Stimulated activated CD8-positive, alpha-beta memory T cell treated with anti-CD3 and anti-CD28 coated beads, Interleukin-7, amount 100 ng/mL, for 48 hours (primary cell): Measurements from ENCODE around the gene ATP6V1G2.
"Not testable (repeated sequence)": the region's sequence is repeated elsewhere in the genome, so short reads cannot be mapped to it uniquely, and the experiment has no call there.

Experiments used
- DNase-seq, 2 donors: peaks; one replicate each; pipeline ENCODE4 v3.0.0-alpha.2; 2020; ENCODE audit warnings: low read depth in 1 of 2; ENCODE audit errors: extremely low read depth in 1 of 2

Gene ATP6V1G2

DNA sequence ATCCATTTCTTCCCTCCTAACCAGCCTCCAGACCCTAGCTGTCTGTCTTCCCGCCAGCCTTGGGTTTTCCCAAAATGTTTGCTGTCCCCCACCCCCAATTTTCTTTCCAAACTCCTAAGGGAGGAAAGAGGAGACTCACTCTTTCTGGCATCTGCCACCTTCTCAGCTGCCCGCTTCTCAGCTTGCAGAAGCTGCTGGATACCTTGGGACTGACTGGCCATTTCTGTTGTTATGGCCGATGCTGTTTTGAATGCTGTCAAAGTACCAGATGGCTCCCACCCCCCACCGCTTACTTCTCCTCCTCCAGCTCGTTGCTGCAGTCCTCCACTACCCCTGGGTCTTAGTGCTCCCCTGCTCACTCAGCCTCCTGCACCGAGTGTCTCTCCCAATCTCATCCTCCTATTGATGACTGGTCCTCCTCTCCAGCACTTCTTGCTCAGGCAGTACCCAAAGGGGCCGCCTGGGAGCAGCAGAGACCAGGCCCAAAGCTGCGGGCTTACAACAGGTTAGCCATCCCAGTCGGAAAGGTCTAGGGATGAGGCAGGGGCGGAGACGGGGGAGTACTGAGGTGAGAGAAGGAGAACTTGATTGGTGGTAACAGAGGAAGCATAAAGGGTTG, at the start of gene ATP6V1G2:
ATP6V1G2 (minus strand) TSS at position 270 of the 619 bp plus-strand sequence; CDS start at position 221, 49 bp downstream.
- DNase-seq = peak; percentile 77 to 88

DNA sequence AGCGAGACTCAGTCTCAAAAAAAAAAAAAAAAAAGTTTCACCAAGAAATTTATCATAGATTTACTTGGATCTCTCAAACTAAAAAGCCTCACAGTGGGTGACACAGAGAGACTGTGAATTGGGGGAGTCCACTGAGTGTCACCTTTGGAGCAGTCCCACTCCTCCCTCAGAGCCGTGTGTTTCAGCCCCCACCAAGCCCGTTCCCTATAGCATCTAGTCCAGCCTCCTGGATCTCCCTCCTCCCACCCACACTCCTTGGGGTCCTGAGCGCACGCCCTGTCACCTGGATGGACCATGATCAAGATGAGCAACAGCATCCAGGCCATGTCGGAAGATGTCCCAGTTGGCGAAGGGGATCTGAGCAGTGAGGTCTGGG, 46.0 kb upstream of the ATP6V1G2 start:
- DNase-seq = no peak

DNA sequence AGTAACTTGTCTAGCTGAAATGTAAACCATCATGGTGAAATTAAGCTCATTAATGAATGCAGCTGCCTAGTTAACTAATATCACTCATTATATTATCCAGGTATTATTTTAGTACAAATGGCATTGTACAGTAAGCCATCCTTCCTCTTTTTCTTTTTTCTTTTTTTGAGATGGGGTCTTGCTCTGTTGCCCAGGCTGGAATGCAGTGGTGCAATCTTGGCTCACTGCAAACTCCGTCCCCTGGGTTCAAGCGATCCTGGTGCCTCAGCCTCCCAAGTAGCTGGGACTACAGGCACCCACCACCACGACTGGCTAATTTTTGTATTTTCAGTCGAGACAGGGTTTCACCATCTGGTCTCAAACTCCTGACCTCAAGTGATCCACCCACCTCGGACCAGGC, 44.3 kb upstream of the ATP6V1G2 start:
- DNase-seq = not testable (repeated sequence)

DNA sequence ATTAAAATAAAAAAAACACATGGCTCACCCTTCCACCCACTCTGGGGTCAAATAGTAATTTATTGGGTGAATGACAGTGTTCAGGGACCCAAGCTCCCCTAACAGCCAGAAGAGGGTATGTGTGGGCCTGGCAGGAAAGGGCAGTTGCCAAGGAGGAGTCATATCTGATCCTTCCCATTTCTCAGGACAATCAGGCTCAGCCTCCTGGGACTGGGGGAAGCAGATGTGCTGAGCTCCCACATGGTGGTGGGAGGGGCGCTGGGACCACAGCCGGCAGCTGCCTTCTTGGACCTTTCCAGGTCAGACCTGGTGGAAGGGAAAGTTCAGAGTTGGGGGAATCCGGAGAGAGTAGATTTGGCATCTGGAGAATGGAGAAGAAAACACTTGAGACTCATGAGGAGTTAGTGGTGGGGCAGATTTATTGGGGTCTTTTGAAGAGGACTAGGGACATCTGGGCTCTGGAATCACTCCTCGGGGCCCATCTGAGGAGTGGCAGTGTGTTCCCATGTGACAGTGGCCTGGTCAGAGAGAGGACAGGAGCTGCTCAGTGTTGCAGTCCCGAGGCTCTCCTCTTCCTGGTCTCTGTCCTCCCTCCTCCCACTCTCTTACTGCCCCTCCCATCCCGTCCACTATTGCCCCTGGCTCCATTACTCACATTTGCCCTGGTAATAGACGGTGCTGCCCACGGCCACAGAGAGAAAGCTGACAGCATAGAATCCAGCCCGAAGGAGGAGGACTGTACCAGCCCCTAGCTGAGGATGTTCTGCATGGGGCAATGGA, 42.7 kb upstream of the ATP6V1G2 start:
- DNase-seq = no peak

DNA sequence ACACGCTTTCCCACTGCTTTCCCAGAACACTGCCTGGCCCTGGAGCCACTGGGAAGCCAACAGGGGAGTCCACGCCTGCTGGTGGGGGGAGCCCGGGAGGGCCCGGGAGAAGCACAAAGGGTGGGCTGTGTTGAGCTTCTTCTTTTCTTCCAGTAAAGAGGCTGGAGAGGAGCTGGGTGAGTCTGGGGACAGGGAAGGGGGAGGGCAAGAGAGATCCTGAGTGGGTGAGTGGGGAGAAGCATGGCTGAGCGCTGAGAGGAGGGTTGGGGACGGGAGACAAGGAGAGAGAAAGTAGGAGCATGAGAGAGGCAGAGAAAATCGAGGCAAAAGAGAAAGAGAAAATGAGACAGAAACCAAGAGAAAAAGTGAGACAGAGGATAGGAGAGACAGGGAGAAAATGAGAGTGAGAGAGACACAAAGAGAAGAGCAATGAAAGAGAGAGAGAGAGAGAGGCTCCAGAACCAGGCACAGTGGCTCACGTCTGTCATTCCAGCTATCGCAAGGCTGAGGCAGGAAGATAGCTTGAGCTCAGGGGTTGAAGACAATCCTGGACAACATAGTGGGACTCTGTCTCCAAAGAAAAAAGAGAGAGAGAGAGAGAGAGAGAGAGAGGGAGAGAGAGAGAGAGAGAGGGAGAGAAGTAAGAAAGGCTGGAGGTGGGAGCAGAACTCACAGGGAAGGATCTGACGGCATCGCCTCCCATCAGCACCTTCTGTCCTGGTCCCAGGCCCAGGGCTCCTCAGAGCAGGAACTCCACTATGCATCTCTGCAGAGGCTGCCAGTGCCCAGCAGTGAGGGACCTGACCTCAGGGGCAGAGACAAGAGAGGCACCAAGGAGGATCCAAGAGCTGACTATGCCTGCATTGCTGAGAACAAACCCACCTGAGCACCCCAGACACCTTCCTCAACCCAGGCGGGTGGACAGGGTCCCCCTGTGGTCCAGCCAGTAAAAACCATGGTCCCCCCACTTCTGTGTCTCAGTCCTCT, 41.7 kb upstream of the ATP6V1G2 start:
- DNase-seq = no peak

DNA sequence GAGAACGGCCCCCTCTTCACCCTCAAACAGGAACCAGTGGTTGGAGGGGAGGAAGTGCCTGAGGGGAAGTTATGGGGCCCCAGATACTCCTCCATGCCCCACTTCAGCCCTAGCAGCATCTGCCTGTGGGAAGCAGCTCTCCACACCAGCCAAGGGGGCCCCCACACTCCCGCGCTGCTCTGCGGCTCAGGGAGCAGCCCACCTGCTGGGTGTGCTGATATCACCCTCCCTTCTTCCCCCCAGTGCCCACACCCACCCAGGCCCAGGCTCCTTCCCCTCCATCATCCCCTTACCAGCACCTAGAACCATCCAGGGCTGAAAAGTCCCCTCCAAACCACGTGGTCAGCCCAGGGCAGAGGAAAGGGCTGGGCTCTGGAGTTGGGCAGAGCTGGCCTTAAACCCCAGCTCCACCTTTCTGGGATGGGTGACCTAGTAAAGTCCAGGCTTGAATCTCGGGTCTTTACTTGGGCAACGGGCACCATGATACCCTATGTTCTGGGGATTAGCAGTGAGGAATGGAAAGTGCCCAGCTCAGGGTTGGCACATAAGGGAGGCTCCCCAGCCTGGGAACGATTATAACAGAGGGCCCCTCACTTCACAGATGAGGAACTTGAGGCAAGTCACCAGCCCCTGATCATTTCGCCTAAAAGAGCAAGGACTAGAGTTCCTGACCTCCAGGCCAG, 40.3 kb upstream of the ATP6V1G2 start:
- DNase-seq = no peak

DNA sequence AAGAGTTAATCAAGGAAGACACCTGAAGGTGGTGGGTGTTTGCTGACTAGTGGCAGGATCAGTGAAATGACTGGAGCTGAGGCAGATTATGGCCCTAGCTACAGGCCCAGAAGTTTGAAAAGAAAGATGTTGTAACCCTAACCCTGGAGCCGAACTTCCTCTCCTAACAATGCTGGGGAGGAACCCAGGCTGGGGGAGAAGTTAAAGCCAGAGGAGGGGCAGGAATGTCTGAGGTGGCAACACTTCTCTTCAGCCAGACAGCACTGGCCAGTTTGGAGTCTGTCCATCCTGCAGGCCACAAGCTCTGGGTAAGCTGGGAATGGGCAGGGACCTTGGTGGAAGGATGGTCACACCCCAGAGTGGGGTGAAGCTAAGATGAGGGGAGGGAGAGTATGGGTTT, 39.6 kb upstream of the ATP6V1G2 start, which contains the start of gene LST1:
LST1 (plus strand) TSS at position 270 of the 400 bp plus-strand sequence. CDS start 1,023 bp downstream, outside the sequence.
- DNase-seq = no peak

DNA sequence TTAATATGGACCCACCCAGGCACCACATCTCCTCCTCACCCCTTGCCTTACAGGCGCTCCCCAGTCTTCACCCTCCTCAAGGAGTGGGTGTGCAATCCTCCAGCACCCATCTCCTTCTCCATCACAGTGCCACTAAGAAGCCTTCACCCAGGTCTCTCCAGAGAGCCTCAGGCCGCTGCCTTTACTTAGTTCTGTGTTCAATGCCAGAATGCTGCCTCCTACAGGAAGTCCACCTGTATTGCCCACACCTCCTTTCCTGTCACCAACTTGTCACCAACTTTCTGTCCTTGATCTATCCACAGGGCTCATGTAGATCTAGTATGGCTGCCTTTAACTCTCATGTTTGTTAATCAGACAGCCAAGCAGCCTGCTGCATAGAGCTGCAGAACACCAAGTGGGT, 39.1 kb upstream of the ATP6V1G2 start:
- no peak for DNase-seq

DNA sequence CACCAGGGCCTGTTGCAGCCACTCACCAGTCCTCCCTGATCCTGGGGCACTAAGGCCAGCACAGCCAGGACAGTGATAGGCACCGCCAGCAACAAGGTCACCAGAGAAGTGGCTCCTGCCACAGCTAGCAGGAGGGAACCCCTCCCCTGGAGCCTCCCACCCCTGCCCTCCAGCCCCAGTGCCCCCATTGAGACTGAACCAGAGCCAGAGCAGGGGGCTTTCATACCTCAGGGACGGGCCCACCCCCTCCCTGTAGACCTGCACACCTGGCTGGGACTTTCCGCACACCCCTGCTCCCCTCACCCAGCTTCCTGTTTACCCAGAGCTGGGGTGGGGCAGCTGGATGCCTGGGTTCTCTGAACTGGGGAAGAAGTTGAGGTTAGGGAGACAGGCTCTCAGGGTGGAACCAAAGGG, 35.8 kb upstream of the ATP6V1G2 start, which contains the start of gene LTB:
LTB (minus strand) TSS at position 195 of the 414 bp plus-strand sequence; CDS start at position 188, 7 bp downstream.
- no peak for DNase-seq

DNA sequence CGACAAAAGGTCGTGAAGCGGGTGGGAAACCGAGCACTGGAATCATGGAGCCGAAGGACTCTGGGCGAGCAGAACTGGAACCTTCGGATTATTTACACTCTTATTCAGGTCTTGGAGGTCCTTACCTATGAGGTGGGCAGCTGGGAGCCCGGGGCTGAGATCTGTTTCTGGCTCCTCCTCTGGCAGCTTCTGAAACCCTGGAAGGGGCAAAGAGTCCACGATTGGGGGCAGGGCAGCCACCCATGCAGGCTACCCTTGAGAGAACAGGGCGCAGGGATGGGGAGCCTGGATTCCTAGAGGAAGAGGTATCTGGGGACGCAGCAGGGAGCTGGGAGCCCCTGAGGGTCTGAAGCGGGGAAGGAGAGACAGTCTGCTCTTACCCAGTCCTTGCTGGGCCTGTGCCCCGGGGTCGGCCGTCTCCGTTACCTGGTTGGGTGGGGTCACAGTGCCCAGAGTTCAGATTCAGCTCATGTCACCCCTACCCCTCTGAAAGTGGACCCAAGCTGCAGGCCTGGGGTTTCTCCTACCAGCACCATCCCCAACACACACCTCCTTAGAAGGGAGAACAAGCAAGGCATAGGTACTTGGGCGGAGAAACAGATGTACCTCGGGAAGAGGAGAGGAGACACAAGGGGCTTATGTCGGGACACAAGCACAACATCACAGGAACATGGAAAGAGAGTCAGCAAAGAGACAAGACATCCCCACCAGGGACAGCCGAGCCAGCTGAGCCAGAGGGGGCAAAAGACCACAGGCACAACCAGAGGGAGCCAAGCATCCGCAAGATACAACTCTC, 35.2 kb upstream of the ATP6V1G2 start:
- DNase-seq = no peak

DNA sequence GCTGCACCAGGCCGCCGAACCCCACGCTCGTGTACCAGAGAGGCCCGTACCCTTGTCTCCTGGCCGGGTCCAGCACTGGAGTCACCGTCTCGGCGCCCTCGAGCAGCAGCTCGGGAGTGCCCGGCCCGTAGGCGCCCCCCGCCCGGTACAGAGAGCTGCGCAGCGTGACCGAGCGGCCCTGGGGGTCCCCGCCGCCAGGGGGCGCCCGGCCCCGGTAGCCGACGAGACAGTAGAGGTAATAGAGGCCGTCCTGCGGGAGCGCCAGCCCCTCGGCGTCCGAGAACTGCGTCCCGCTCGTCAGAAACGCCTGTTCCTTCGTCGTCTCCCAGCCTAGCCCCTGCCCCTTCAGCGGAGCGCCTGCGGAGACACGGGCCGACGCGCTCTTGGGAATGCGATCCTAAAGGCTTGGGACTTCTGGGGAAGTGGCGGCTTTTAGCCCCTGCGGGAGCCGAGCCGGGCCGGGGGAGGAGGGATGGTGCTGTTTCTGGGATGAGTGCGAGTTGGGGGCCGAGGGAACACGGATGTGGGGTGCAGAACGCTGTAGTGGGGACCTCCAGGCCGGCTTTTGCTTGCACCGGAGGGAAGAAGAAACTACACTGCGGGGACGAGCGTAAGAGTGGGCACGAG, 34.5 kb upstream of the ATP6V1G2 start:
- peak; percentile 81 to 83 for DNase-seq

DNA sequence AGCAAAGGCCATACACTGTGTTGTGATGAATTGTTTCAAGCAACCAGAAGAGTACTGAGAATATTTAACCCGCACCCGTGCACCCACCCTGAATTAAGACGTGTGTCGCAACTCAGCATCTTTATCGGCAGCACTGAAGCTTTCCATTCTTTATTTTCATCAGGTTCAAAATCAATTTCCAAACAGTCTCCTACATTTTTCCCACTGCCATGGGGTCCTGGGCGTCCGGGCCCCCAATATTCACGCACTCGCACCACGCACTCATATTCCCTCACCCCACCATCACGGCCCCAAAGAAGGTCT, 34.0 kb upstream of the ATP6V1G2 start:
- no peak for DNase-seq

DNA sequence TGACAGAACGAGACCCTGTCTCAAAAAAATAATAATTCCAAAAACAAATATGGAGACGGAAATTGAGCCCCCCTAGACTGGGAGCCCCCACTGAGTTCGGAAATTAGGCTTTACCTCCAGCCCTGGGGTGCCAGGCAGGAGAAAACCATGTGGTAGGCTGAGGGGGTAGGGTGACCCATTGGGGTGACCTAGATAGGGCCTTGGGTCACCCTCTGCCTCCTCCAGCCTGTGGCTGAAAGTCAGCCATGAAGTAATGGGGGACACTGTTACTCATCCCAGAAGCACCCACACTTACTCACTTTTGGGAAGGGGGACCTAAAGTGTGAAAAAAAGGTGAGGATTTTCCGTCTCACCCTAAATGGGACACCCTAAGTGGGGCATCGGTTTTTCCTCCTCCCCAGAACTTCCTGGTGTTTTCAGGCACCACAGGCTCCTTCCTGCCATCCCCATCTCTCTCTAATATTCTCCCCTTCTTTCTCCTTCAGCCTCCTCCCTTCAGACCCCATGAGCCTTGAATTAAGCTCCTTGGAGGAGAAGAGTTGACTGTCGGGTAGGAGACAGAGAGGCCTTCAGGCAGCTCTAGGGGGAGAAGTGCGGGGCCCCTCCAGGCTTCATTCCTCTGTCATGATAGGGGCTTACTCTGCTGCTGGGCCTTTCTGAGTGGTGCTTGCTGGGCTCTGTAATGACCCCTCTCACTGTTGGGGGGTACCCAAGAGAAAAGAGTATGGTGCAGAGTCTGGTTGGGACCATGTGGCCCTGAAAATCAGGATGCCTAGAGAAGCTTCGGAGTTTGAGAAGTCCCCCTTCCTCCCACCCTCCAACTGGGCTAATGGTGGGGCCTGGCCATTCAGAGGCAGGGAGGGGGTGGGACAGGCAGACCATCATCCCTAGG, 33.4 kb upstream of the ATP6V1G2 start:
- no peak for DNase-seq

DNA sequence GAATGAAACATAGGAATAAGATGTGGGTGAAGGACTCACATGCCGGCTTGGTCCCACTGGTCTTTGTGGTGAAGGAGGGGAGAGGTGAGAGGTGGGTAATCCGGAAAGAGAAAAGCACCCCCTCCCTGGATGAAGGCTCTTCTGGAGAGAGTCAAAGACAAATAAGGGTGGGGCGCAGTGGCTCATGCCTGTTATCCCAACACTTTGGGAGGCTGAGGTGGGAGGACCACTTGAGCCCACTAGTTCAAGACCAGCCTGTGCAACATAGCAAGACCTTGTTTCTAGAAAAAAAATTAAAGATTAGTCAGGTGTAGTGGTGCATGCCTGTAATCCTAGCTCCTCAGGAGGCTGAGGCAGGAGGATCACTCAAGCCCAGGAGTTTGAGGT, 32.7 kb upstream of the ATP6V1G2 start:
- no peak for DNase-seq

DNA sequence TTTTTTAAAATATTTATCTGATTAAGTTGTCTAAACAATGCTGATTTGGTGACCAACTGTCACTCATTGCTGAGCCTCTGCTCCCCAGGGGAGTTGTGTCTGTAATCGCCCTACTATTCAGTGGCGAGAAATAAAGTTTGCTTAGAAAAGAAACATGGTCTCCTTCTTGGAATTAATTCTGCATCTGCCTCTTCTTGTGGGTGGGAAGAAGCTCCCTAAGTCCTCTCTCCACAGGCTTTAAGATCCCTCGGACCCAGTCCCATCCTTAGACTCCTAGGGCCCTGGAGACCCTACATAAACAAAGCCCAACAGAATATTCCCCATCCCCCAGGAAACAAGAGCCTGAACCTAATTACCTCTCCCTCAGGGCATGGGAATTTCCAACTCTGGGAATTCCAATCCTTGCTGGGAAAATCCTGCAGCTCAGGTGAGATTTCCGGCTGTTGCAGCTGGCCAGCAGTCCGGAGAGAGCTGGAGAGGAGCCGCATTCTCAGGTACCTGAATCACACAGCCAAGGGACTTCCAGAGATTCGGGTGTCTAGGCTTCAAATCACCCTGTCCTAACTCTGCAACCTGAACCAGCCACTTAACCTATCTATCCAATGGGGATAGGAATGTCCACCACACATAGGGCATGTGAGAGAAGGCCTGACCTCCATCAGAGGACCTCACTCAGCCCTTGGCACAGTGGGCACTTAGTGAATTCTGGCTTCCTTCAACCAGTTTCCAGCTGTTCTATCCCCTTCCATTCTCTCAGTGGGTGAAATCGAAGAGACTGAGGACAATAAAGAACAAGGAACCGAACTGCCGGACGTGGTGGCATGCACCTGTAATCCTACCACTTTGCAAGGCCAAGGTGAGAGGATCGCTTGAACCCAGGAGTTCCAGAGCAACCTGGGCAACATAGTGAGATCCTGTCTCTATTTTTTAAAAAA, 32.0 kb upstream of the ATP6V1G2 start:
- DNase-seq = no peak

DNA sequence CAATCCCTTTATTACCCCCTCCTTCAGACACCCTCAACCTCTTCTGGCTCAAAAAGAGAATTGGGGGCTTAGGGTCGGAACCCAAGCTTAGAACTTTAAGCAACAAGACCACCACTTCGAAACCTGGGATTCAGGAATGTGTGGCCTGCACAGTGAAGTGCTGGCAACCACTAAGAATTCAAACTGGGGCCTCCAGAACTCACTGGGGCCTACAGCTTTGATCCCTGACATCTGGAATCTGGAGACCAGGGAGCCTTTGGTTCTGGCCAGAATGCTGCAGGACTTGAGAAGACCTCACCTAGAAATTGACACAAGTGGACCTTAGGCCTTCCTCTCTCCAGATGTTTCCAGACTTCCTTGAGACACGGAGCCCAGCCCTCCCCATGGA, 31.2 kb upstream of the ATP6V1G2 start:
- DNase-seq = no peak

DNA sequence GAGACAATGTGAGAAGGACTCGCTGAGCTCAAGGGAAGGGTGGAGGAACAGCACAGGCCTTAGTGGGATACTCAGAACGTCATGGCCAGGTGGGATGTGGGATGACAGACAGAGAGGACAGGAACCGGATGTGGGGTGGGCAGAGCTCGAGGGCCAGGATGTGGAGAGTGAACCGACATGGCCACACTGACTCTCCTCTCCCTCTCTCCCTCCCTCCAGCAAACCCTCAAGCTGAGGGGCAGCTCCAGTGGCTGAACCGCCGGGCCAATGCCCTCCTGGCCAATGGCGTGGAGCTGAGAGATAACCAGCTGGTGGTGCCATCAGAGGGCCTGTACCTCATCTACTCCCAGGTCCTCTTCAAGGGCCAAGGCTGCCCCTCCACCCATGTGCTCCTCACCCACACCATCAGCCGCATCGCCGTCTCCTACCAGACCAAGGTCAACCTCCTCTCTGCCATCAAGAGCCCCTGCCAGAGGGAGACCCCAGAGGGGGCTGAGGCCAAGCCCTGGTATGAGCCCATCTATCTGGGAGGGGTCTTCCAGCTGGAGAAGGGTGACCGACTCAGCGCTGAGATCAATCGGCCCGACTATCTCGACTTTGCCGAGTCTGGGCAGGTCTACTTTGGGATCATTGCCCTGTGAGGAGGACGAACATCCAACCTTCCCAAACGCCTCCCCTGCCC, 30.6 kb upstream of the ATP6V1G2 start:
- no peak for DNase-seq
